ENCODE results near the gene CUL5. TPM values are rescaled to one million over a fixed set of nuclear protein-coding genes. Genes with fewer than 3 reads are reported as not detected.

The CUL5 gene
- 10 to 100 TPM; 26.5 to 33.7 (median 29.6) TPM for total RNA-seq
- polyA plus RNA-seq = 1 to 10 TPM; 7.1 to 9.5 (median 7.2) TPM

- DNase-seq = peak; percentile 96
- 0% methylated on average over 72 of the region's 72 CpGs for WGBS, 2 donors
- Histone ChIP-seq H3K4me1 (peaks cover 0 to 46% (median 37%) of the 10 kb centered on the region in 4 donors), H3K9me3 (no peaks in the 10 kb centered on the region), H3K27me3 (no peaks in the 10 kb centered on the region), H3K27ac (peak within 1 kb of the TSS; percentile 97 to 99 (median 98)), H3K4me3 (peak within 1 kb of the TSS; percentile 83 to 99 (median 85)), H3K36me3 (no peaks in the 10 kb centered on the region)
- peak in 1 of 4 donors; percentile 18 for TF ChIP-seq EP300 (IDR thresholded peaks at IDR 0.05)
- peak; percentile 52 to 86 (median 76) for TF ChIP-seq POLR2AphosphoS5 (IDR thresholded peaks at IDR 0.05)
- peak; percentile 59 to 90 (median 80) for TF ChIP-seq CTCF (IDR thresholded peaks at IDR 0.05)
- peak in 1 of 2 donors; percentile 54 for TF ChIP-seq POLR2A (IDR thresholded peaks at IDR 0.05)
- intact Hi-C loops (cut with DNase I) = loop anchor here (2.0 to 10.0 kb wide), 4 partner anchors 16 to 656 kb away; partner anchors contain the start of genes ATM, DDX10 and NPAT
Observed at GRCh38 chr11:108008656-108009496, at the start of gene CUL5. Gene CUL5, plus strand, starts transcription at chr11:108008898. Its CDS starts 451 bp downstream, at chr11:108009349.

DNA sequence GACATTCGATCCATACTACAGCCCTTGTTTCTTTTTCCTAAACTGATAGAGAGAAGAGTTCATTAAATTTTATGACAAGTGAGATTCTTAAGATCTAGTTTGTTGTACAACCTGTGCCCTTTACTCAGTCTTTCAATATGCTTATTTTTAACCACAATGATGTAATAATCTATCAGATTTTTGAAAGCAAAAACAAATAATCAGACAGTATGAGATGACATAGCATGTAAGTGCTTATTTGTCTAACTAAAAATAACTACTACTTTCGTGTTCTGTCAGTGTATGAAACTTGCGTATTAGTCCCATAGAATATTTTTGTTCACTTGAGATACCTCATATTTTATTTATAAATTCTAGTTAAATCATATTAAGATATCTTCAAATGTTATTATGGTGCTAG, 47.2 kb upstream of the CUL5 start:
- Histone ChIP-seq H3K27ac (no peak overlapping the region), H3K36me3 (no peaks in the 10 kb centered on the region), H3K4me3 (no peak overlapping the region), H3K4me1 (peaks cover 0 to 12% (median 0%) of the 10 kb centered on the region in 4 donors), H3K27me3 (no peaks in the 10 kb centered on the region), H3K9me3 (no peaks in the 10 kb centered on the region)
- no peak for TF ChIP-seq POLR2AphosphoS5 (IDR thresholded peaks at IDR 0.05)
- no peak for TF ChIP-seq CTCF (IDR thresholded peaks at IDR 0.05)
- TF ChIP-seq POLR2A (IDR thresholded peaks at IDR 0.05) = no peak
- no peak for TF ChIP-seq EP300 (IDR thresholded peaks at IDR 0.05)
- no peak for DNase-seq
- intact Hi-C loops (cut with DNase I) = no loop called here
- WGBS, 2 donors = 84 to 88% methylated on average over 3 of the region's 3 CpGs

DNA sequence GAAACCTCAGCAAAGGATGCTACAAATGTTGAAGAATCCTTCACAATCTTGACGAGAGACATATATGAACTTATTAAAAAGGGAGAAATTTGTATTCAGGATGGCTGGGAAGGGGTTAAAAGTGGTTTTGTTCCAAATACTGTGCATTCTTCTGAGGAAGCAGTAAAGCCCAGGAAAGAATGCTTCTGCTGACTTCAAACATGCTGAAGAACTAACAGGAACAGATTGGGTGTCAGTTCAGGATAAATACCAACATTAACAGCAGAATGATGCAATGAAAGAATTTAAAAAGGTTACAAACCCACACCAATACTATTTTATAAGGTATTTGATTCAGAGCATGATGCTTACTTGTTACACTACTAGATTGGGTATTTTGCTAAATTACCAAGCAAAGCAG, 46.5 kb upstream of the CUL5 start:
- H3K4me3 ChIP-seq = no peak overlapping the region

GRCh38 chr11:107963091-107963490, 45.6 kb upstream of the CUL5 start:
- WGBS, 2 donors = 77 to 81% methylated on average over 8 of the region's 8 CpGs
- Histone ChIP-seq H3K4me1 (no peaks in the 10 kb centered on the region), H3K27me3 (no peaks in the 10 kb centered on the region), H3K27ac (no peak overlapping the region), H3K9me3 (no peaks in the 10 kb centered on the region), H3K4me3 (no peak overlapping the region), H3K36me3 (no peaks in the 10 kb centered on the region)
- TF ChIP-seq EP300 (IDR thresholded peaks at IDR 0.05) = no peak
- no peak for TF ChIP-seq POLR2A (IDR thresholded peaks at IDR 0.05)
- TF ChIP-seq POLR2AphosphoS5 (IDR thresholded peaks at IDR 0.05) = no peak
- no peak for TF ChIP-seq CTCF (IDR thresholded peaks at IDR 0.05)
- intact Hi-C loops (cut with DNase I) = no loop called here
- DNase-seq = no peak

More for the DNA sequence above, 46.5 kb upstream of the CUL5 start:
- H3K27me3 ChIP-seq = no peaks in the 10 kb centered on the region
- H3K9me3 ChIP-seq = no peaks in the 10 kb centered on the region
- intact Hi-C loops (cut with DNase I) = no loop called here
- TF ChIP-seq CTCF (IDR thresholded peaks at IDR 0.05) (no peak), EP300 (IDR thresholded peaks at IDR 0.05) (no peak), POLR2A (IDR thresholded peaks at IDR 0.05) (no peak), POLR2AphosphoS5 (IDR thresholded peaks at IDR 0.05) (no peak)
- H3K4me1 ChIP-seq = peaks cover 0 to 5% (median 0%) of the 10 kb centered on the region in 4 donors
- DNase-seq = no peak
- H3K27ac ChIP-seq = no peak overlapping the region
- H3K36me3 ChIP-seq = no peaks in the 10 kb centered on the region
- WGBS, 2 donors = 92 to 94% methylated on average over 1 of the region's 1 CpG
